Measurements from ENCODE around the gene CES3.
A peak's percentile ranks its signal among the peaks of the same experiment; 100 is the strongest.
"Not testable (repeated sequence)": the region's sequence is repeated elsewhere in the genome, so short reads cannot be mapped to it uniquely, and the experiment has no call there.

Gene CES3

GRCh38 chr16:66979011-66979717 lies 18.1 kb downstream of the CES3 start:
- no peak overlapping the region for H3K4me3 ChIP-seq (ENCODE audit: low read depth, low read length)
- TF ChIP-seq, protein P1, sequence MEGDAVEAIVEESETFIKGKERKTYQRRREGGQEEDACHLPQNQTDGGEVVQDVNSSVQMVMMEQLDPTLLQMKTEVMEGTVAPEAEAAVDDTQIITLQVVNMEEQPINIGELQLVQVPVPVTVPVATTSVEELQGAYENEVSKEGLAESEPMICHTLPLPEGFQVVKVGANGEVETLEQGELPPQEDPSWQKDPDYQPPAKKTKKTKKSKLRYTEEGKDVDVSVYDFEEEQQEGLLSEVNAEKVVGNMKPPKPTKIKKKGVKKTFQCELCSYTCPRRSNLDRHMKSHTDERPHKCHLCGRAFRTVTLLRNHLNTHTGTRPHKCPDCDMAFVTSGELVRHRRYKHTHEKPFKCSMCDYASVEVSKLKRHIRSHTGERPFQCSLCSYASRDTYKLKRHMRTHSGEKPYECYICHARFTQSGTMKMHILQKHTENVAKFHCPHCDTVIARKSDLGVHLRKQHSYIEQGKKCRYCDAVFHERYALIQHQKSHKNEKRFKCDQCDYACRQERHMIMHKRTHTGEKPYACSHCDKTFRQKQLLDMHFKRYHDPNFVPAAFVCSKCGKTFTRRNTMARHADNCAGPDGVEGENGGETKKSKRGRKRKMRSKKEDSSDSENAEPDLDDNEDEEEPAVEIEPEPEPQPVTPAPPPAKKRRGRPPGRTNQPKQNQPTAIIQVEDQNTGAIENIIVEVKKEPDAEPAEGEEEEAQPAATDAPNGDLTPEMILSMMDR (conservative IDR thresholded peaks at IDR 0.05; ENCODE audit: low read depth, low read length) = no peak
- DNase-seq (ENCODE audit: low read depth) = peak; percentile 26

DNA sequence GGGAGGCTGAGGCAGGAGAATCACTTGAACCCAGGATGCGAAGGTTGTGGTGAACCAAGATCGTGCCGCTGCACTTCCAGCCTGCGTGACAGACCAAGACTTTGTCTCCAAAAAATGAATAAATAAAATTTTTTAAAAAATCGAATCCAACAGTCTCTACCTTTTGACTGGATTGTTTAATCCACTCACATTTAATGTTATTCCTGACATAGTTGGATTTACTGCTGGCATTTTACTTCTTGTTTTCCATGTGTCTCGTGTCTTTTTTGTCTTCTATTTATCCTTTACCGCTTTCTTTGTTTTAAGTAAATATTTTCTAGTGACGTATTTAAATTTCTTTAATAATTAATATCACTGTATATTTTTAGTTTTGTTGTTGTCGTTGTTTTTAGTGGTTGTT lies 22.0 kb downstream of the CES3 start:
- TF ChIP-seq, protein P1 (conservative IDR thresholded peaks at IDR 0.05; ENCODE audit: low read depth, low read length) = no peak
- DNase-seq (ENCODE audit: low read depth) = no peak
- H3K4me3 ChIP-seq (ENCODE audit: low read depth, low read length) = no peak overlapping the region

DNA sequence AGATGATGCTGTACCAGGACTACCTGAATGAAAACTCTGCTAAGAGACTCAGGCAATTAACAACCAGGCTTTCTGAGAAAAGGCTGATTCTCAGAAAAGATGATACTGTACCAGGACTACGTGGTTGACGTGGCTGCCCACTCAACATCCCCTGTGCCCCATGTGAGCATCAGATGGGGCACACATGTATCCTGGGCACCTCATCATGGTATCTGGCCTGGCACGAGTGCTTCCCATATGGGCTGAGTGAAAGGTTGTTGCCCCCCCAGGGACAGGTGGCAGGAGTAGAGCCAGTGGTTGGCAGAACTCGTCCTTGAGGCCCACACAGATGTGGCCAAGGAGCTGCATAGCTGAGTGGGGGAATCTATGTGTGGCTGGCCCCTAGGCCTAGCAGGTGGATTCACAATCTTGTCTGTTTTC lies 23.8 kb downstream of the CES3 start:
- H3K4me3 ChIP-seq (ENCODE audit: low read depth, low read length) = no peak overlapping the region
- TF ChIP-seq, protein P1 (conservative IDR thresholded peaks at IDR 0.05; ENCODE audit: low read depth, low read length) = no peak
- DNase-seq (ENCODE audit: low read depth) = no peak

DNA sequence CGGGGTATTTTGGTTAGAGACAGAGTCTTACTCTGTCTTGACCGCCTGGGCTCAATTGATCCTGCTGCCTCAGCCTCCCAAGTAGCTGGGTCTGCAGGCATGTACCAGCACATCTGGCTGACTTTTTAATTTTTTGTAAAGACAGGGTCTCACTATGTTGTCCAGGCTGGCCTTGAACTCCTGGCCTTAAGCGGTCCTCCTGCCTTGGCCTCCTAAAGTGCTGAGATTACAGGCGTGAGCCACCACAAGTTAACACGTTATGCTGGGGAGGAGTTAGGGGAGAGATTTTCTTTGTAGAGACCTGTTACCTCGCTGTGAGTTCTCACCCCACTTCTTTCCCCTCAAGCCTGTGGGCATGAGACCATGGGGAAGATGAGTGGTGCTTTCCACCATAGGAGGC lies 25.5 kb downstream of the CES3 start:
- TF ChIP-seq, protein P1 (conservative IDR thresholded peaks at IDR 0.05; ENCODE audit: low read depth, low read length) = no peak
- no peak for DNase-seq (ENCODE audit: low read depth)
- H3K4me3 ChIP-seq (ENCODE audit: low read depth, low read length) = no peak overlapping the region

- no peak within 1 kb of the TSS for H3K4me3 ChIP-seq (ENCODE audit: low read depth, low read length)
- TF ChIP-seq, protein P1 (conservative IDR thresholded peaks at IDR 0.05; ENCODE audit: low read depth, low read length) = no peak
- peak; percentile 61 for DNase-seq (ENCODE audit: low read depth)
Measured at GRCh38 chr16:66988197-66988788, 27.2 kb downstream of the CES3 start, which contains the start of gene CES4A. TSS of gene CES4A (plus strand) at chr16:66988589. CDS start at chr16:66988773, 184 bp downstream.

- TF ChIP-seq, protein P1 (conservative IDR thresholded peaks at IDR 0.05; ENCODE audit: low read depth, low read length) = no peak
- no peak for DNase-seq (ENCODE audit: low read depth)
Measured at GRCh38 chr16:66991545-66992077, 30.5 kb downstream of the CES3 start.

DNA sequence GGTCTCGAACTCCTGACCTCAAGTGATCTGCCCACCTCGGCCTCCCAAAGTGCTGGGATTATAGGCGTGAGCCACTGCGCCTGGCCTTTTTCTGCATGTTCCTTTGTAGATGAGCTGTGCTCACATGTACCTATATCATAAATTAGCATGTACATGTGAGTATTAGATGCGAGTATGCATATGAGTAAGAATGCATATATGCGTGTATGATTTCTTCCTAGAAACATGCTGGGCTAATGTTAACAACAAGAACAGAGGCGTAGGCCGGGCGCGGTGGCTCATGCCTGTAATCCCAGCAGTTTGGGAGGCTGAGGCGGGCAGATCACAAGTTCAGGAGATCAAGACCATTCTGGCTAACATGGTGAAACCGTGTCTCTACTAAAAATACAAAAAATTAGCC lies 32.5 kb downstream of the CES3 start:
- not testable (repeated sequence) for H3K4me3 ChIP-seq (ENCODE audit: low read depth, low read length); DNase-seq (ENCODE audit: low read depth)

More at GRCh38 chr16:66991545-66992077, 30.5 kb downstream of the CES3 start:
- H3K4me3 ChIP-seq (ENCODE audit: low read depth, low read length) = no peak overlapping the region

Data from choroid plexus epithelial cell (primary cell).